Measurements from ENCODE around the gene KLHL8.

KLHL8 gene

DNA sequence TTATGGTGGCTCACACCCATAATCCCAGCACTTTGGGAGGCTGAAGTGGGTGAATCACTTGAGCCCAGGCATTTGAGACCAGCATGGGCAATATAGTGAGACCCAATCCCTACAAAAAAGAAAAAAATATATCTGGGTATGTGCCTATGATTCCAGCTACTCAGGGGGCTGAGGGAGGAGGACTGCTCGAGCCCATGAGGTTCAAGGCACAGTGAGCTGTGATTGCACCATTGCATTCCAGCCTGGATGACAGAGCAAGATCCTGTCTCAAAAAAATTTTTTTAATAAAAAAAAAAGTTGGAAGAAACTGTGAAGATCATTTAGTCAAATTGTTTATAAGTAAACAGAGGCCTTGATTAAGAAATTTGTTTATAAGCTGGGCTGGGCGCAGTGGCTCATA lies 39.7 kb downstream of the KLHL8 start:
- no peak for DNase-seq (ENCODE audit: low read depth)
- TF ChIP-seq, protein P1, sequence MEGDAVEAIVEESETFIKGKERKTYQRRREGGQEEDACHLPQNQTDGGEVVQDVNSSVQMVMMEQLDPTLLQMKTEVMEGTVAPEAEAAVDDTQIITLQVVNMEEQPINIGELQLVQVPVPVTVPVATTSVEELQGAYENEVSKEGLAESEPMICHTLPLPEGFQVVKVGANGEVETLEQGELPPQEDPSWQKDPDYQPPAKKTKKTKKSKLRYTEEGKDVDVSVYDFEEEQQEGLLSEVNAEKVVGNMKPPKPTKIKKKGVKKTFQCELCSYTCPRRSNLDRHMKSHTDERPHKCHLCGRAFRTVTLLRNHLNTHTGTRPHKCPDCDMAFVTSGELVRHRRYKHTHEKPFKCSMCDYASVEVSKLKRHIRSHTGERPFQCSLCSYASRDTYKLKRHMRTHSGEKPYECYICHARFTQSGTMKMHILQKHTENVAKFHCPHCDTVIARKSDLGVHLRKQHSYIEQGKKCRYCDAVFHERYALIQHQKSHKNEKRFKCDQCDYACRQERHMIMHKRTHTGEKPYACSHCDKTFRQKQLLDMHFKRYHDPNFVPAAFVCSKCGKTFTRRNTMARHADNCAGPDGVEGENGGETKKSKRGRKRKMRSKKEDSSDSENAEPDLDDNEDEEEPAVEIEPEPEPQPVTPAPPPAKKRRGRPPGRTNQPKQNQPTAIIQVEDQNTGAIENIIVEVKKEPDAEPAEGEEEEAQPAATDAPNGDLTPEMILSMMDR (IDR thresholded peaks at IDR 0.05; ENCODE audit: insufficient read depth, low read depth, low read length, missing control alignments): no peak
- H3K4me3 ChIP-seq (ENCODE audit: low read length): no peak overlapping the region

DNA sequence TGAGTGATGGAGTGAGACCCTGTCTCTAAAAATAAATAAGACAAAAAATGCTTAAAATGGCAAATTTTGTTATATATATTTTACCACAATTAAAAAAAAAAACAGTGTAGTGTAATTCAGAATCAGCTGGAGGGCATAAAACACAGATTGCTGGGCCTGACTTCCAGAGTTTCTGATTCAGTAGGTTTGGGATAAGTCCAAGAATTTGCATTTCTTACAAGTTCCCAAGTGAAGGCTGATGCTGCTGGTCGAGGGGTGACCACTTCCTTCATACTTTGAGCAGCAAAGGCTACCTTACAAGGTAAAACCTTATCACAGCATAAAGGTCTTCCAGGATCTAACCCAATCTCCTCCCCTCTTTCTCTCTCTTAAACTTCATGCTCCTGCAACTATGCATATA lies 40.7 kb downstream of the KLHL8 start:
- TF ChIP-seq, protein P1 (IDR thresholded peaks at IDR 0.05; ENCODE audit: insufficient read depth, low read depth, low read length, missing control alignments): no peak
- no peak for DNase-seq (ENCODE audit: low read depth)
- no peak overlapping the region for H3K4me3 ChIP-seq (ENCODE audit: low read length)

DNA sequence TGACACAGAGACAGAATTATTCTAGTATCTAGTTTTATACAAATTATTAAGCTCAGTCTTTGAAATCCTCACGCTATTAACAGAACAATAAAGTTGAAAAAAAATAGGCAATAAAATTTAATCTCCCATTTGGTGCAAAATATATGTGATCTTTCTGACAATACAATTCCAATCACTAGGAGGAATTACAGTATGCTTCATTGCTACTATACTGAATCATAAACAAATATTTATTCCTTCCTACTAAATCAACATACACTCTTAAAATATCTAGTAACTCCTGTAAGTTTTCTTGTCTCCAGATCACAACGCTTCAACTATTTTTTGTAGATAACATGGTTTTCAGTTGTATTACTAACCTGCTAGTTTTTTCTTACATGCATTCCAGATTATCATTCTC lies 45.7 kb downstream of the KLHL8 start:
- no peak for DNase-seq (ENCODE audit: low read depth)
- TF ChIP-seq, protein P1 (IDR thresholded peaks at IDR 0.05; ENCODE audit: insufficient read depth, low read depth, low read length, missing control alignments): no peak
- H3K4me3 ChIP-seq (ENCODE audit: low read length): no peak overlapping the region

DNA sequence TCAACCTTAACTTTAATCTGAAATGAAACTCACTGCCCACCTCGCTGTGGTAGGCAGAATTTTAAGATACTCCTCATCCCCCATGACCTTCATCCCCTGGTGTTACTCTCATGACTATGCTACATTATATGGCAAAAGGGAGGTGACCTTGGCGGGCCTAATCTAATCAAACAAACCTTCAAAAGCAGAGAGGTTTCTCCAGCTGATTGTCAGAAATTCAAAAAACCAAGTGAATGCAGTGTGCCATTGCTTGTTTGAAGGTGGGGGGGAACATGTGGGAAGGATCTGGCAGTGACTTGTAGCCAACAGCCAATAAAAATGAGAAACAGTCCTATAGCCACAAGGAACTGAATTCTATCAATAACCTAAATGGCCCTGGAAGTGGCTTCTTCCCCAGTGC lies 48.5 kb downstream of the KLHL8 start:
- TF ChIP-seq, protein P1 (IDR thresholded peaks at IDR 0.05; ENCODE audit: insufficient read depth, low read depth, low read length, missing control alignments): no peak

DNA sequence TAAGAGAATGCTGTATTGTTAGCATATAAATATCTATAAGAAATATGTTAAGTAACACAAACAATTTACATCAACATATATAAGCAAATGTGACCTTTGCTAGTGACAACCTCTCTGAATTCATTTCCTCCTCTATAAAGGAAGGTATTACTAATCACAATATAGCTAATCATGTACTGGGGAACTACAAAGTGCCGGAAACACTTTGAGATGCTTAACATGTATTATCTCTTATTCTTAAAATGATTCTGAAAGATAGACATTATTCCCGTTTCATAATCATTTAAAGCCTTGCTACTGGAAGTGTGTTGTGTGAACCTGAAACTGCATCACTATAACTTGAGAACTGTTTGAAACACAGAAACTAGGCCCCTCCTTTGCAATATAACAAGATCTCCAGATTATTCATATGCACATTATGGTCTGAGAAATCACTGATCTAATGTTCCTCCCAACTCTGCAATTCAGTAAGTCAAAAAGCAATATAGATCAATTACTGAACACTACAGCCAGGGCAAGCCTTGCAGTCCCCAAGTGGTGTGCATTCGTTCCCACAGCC lies 54.0 kb downstream of the KLHL8 start:
- TF ChIP-seq, protein P1 (IDR thresholded peaks at IDR 0.05; ENCODE audit: insufficient read depth, low read depth, low read length, missing control alignments): no peak
- no peak for DNase-seq (ENCODE audit: low read depth)
- no peak overlapping the region for H3K4me3 ChIP-seq (ENCODE audit: low read length)

More for the DNA sequence above, 48.5 kb downstream of the KLHL8 start:
- no peak overlapping the region for H3K4me3 ChIP-seq (ENCODE audit: low read length)
- no peak for DNase-seq (ENCODE audit: low read depth)

DNA sequence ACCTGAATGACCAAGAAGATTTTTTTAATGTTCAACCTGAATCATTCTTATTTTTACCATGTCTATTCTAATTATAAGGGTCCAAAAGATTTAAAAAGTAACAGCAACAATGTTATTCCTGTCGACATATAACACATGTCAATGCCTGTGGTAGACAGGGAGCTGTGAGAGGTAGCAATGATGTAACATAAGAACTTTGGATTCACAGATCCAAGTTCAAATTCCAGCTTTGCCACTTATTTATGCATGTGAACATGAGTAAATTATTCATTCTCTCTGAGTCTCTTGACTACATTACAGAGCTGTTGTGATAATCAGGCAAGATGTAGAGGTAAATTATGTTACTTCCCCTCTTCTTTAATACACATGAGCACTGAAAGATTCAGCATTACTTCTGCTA lies 54.5 kb downstream of the KLHL8 start:
- TF ChIP-seq, protein P1 (IDR thresholded peaks at IDR 0.05; ENCODE audit: insufficient read depth, low read depth, low read length, missing control alignments): no peak
- H3K4me3 ChIP-seq (ENCODE audit: low read length): no peak overlapping the region
- no peak for DNase-seq (ENCODE audit: low read depth)
